ENCODE data around the gene CYP4V2. TPM values are rescaled to one million over a fixed set of nuclear protein-coding genes. Genes with fewer than 3 reads are reported as not detected.
A peak's percentile ranks its signal among the peaks of the same experiment; 100 is the strongest.

The CYP4V2 gene
- total RNA-seq, 1 experiment from 2014 or later = 2.9 TPM

- H3K4me3 ChIP-seq (ENCODE audit: insufficient read depth, low read depth, low read length) = no peak overlapping the region
- peak; percentile 84 for DNase-seq
- H3K27me3 ChIP-seq (ENCODE audit: control insufficient read depth, insufficient read depth, low read length) = no peaks in the 10 kb centered on the region
- no peaks in the 10 kb centered on the region for H3K36me3 ChIP-seq (replicated peaks; ENCODE audit: control insufficient read depth, insufficient read depth, low read length)
Observed at GRCh38 chr4:186201535-186202230, 10.3 kb downstream of the CYP4V2 start.

- Histone ChIP-seq H3K27me3 (ENCODE audit: control insufficient read depth, insufficient read depth, low read length) (no peaks in the 10 kb centered on the region), H3K4me3 (ENCODE audit: insufficient read depth, low read depth, low read length) (no peak overlapping the region), H3K36me3 (replicated peaks; ENCODE audit: control insufficient read depth, insufficient read depth, low read length) (no peaks in the 10 kb centered on the region)
- no peak for DNase-seq
Observed at GRCh38 chr4:186202490-186203140, 11.2 kb downstream of the CYP4V2 start.

GRCh38 chr4:186203406-186203805, 12.0 kb downstream of the CYP4V2 start:
- no peak for DNase-seq
- Histone ChIP-seq H3K36me3 (replicated peaks; ENCODE audit: control insufficient read depth, insufficient read depth, low read length) (no peaks in the 10 kb centered on the region), H3K27me3 (ENCODE audit: control insufficient read depth, insufficient read depth, low read length) (no peaks in the 10 kb centered on the region), H3K4me3 (ENCODE audit: insufficient read depth, low read depth, low read length) (no peak overlapping the region)

- Histone ChIP-seq H3K36me3 (replicated peaks; ENCODE audit: control insufficient read depth, insufficient read depth, low read length) (no peaks in the 10 kb centered on the region), H3K27me3 (ENCODE audit: control insufficient read depth, insufficient read depth, low read length) (no peaks in the 10 kb centered on the region), H3K4me3 (ENCODE audit: insufficient read depth, low read depth, low read length) (no peak overlapping the region)
- DNase-seq = no peak
Observed at GRCh38 chr4:186204103-186204559, 12.8 kb downstream of the CYP4V2 start.

- no peak overlapping the region for H3K4me3 ChIP-seq (ENCODE audit: insufficient read depth, low read depth, low read length)
- no peaks in the 10 kb centered on the region for H3K27me3 ChIP-seq (ENCODE audit: control insufficient read depth, insufficient read depth, low read length)
- H3K36me3 ChIP-seq (replicated peaks; ENCODE audit: control insufficient read depth, insufficient read depth, low read length) = no peaks in the 10 kb centered on the region; the same call in 1 of the 2 replicates
- DNase-seq = no peak
Observed at GRCh38 chr4:186204686-186205085, 13.3 kb downstream of the CYP4V2 start.

- no peaks in the 10 kb centered on the region for H3K27me3 ChIP-seq (ENCODE audit: control insufficient read depth, insufficient read depth, low read length)
- no peaks in the 10 kb centered on the region; the same call in 1 of the 2 replicates for H3K36me3 ChIP-seq (replicated peaks; ENCODE audit: control insufficient read depth, insufficient read depth, low read length)
- H3K4me3 ChIP-seq (ENCODE audit: insufficient read depth, low read depth, low read length) = no peak overlapping the region
- no peak for DNase-seq
Observed at GRCh38 chr4:186205156-186205555, 13.8 kb downstream of the CYP4V2 start.

GRCh38 chr4:186216465-186217024, 25.2 kb downstream of the CYP4V2 start:
- H3K27me3 ChIP-seq (ENCODE audit: control insufficient read depth, insufficient read depth, low read length) = no peaks in the 10 kb centered on the region
- no peaks in the 10 kb centered on the region for H3K36me3 ChIP-seq (replicated peaks; ENCODE audit: control insufficient read depth, insufficient read depth, low read length)
- DNase-seq = no peak
- no peak overlapping the region for H3K4me3 ChIP-seq (ENCODE audit: insufficient read depth, low read depth, low read length)

- no peak for DNase-seq
- H3K36me3 ChIP-seq (replicated peaks; ENCODE audit: control insufficient read depth, insufficient read depth, low read length) = no peaks in the 10 kb centered on the region
- H3K27me3 ChIP-seq (ENCODE audit: control insufficient read depth, insufficient read depth, low read length) = no peaks in the 10 kb centered on the region
- H3K4me3 ChIP-seq (ENCODE audit: insufficient read depth, low read depth, low read length) = no peak overlapping the region
Observed at GRCh38 chr4:186217733-186218293, 26.4 kb downstream of the CYP4V2 start.

- no peaks in the 10 kb centered on the region; the same call in 1 of the 2 replicates for H3K36me3 ChIP-seq (replicated peaks; ENCODE audit: control insufficient read depth, insufficient read depth, low read length)
- DNase-seq = no peak
- no peaks in the 10 kb centered on the region for H3K27me3 ChIP-seq (ENCODE audit: control insufficient read depth, insufficient read depth, low read length)
- no peak overlapping the region for H3K4me3 ChIP-seq (ENCODE audit: insufficient read depth, low read depth, low read length)
Observed at GRCh38 chr4:186221624-186222023, 30.3 kb downstream of the CYP4V2 start.

- no peaks in the 10 kb centered on the region; the same call in 1 of the 2 replicates for H3K36me3 ChIP-seq (replicated peaks; ENCODE audit: control insufficient read depth, insufficient read depth, low read length)
- no peak overlapping the region for H3K4me3 ChIP-seq (ENCODE audit: insufficient read depth, low read depth, low read length)
- no peak for DNase-seq
- no peaks in the 10 kb centered on the region for H3K27me3 ChIP-seq (ENCODE audit: control insufficient read depth, insufficient read depth, low read length)
Observed at GRCh38 chr4:186225848-186226247, 34.5 kb downstream of the CYP4V2 start.

- H3K4me3 ChIP-seq (ENCODE audit: insufficient read depth, low read depth, low read length) = no peak overlapping the region
- H3K36me3 ChIP-seq (replicated peaks; ENCODE audit: control insufficient read depth, insufficient read depth, low read length) = no peaks in the 10 kb centered on the region; the same call in 1 of the 2 replicates
- no peaks in the 10 kb centered on the region for H3K27me3 ChIP-seq (ENCODE audit: control insufficient read depth, insufficient read depth, low read length)
- no peak for DNase-seq
Observed at GRCh38 chr4:186226521-186227189, 35.3 kb downstream of the CYP4V2 start.

GRCh38 chr4:186227221-186227620, 35.9 kb downstream of the CYP4V2 start, which contains the start of gene KLKB1:
KLKB1 (plus strand) TSS chr4:186227507; CDS start chr4:186228196, 689 bp downstream.
- H3K4me3 ChIP-seq (ENCODE audit: insufficient read depth, low read depth, low read length) = no peak within 1 kb of the TSS

GRCh38 chr4:186227744-186228513, 36.6 kb downstream of the CYP4V2 start:
- H3K4me3 ChIP-seq (ENCODE audit: insufficient read depth, low read depth, low read length) = no peak overlapping the region
- no peak for DNase-seq
- no peaks in the 10 kb centered on the region for H3K27me3 ChIP-seq (ENCODE audit: control insufficient read depth, insufficient read depth, low read length)
- no peaks in the 10 kb centered on the region; the same call in 1 of the 2 replicates for H3K36me3 ChIP-seq (replicated peaks; ENCODE audit: control insufficient read depth, insufficient read depth, low read length)

More at GRCh38 chr4:186227221-186227620, 35.9 kb downstream of the CYP4V2 start, which contains the start of gene KLKB1:
- no peaks in the 10 kb centered on the region for H3K27me3 ChIP-seq (ENCODE audit: control insufficient read depth, insufficient read depth, low read length)
- DNase-seq = no peak
- H3K36me3 ChIP-seq (replicated peaks; ENCODE audit: control insufficient read depth, insufficient read depth, low read length) = no peaks in the 10 kb centered on the region; the same call in 1 of the 2 replicates
